Activated T-helper 9 cell treated with anti-CD3 and anti-CD28 coated beads, Interleukin-2, amount 50 U/mL, for 16 hours (primary cell): ENCODE data around the gene ZFP90.

Source experiments
- DNase-seq: peaks from one replicate; pipeline ENCODE4 v3.0.0-alpha.2; 2020; ENCODE audit warnings: low read depth

ZFP90 gene

DNA sequence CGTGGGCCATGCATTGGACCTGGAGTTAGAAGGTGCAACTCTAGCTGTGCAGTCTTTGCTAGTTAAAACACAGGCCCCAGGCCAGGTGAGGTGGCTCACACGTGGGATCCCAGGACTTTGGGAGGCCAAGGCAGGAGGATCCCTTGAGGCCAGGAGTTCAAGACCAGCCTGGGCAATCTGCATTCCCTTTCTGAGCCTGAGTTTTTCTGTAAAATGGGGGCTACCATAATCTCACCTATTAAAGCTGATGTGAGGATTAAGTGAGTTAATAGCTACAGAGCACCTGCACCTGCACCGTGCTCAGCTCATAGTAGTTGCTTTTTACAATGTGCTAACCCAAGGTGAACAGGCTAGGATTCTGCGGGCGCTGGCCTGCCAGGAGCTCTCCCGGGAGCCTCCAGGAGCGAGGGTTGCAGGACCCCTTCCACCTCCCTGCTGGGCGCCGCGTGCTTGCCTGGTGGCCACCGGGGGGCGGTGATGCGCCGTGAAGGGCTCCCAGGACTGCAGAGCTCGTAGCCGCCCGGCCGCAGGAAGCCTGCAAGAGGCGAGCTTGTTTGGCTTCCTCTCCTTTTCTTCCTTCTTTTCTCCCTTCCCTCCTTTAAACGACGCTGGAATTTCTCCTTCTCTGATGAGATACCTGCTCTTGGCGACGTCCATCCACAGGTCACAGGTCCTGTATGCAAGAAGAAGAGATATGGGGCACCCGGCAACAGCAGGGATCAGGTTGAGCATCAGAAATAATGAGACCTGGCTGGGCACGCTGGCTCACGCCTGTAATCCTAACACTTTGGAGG, 51.3 kb downstream of the ZFP90 start:
- DNase-seq = peak; percentile 30

DNA sequence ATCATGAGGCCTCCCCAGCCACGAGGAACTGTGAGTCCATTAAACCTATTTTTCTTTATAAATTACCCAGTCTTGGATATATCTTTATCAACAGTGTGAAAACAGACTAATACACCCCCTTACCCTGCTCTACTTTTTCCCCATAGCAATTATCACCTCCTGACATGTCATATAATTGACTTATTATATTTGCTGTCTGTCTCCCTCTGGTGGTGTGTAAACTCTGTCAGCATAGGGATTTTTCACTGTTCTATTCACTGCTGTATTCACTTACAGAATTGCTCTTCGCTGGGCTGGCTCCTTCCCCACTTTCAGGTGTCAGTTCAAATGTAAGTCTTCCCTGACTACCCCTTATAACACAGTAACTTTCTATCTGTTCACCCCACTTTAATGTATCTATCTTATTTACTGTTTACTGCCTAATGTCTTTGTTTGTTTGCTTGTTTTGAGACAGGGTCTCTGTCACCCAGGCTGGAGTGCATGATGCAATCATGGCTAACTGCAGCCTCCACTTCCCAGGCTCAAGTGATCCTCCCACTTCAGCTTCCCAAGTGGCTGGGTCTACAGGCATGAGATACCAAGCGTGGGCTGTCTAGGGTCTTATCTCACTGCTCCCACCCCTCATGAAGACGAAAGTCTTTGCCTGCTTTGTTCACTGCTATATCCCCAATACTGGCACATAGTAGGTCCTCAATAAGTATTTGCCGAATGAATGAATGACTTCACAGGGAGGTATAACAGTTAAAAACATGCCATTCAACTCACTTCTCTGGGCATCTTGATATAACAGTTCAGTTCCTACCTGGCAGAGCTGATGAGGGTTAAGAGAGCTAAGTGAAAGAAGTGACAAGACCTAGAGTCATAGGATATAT, 53.6 kb downstream of the ZFP90 start:
- no peak for DNase-seq

DNA sequence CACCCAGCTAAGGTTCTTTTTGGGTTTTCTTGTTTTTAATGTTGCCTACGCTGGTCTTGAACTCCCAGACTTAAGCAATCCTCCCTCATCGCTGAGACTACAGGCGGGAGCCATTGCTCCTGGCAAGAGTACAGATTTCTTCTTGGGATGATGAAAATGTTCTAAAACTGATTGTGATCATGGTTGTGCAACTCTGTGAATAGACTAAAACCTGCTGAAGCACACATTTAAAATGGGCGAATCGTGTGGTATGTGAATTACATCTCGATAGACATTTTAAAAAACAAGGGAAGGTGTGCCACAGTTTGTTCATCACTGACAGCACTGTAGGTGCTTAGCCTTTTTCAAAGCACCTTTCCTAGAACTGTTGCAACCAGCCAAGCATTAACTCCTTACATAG, 57.2 kb downstream of the ZFP90 start:
- no peak for DNase-seq

DNA sequence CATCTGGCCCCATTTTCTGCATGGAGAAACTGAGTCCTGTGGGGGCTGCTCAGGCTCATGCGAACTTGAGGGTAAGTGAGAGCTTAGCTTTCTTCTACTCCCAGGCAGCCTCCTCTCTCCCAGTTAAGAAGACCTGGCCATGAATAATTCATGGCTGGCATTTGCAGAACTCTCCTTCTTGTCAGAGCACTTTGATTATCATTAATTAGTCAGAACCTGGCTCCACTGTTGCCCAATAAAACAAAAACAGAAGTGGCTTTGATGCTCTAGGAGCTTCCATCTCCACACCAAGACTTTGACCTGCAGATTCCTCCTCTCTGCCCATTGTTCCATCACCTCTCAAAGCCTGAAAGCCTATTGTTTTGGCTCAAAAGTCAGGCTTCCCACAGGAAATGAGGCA, 60.5 kb downstream of the ZFP90 start:
- DNase-seq = no peak

DNA sequence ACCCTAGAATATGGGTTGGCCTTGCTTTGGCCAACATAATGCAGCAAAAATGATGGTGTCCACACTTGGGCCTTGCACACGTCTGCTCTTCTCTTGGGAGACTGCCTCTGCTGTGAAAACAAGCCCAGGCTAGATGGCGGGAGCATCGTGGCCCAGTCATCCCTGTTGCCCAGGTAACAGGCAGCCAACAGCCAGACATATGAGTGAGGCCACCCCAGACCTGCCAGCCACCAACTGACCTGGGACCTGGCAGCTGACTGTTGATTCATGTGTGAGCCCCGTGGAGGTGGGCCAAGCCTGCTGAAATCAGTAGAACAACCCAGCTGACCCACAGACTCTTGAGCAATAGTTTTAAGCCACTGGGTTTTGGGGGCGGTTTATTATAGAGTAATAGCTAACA, 66.7 kb downstream of the ZFP90 start:
- no peak for DNase-seq

DNA sequence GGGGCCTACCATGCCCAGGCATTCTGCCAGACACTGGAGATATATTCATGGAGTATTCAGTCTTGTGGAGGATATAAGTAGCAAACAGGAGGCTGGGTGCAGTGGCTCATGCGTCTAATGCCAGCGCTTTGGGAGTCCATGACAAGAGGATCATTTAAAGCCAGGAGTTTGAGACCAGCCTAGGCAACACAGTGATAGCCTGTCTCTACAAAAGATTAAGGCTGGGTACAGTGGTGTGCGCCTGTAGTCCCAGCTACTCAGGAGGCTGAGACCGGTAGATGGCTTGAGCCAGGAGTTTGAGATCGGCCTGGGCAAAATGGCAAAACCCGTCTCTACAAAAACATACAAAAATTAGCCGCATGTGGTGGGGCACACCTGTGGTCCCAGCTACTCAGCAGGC, 68.4 kb downstream of the ZFP90 start:
- no peak for DNase-seq

DNA sequence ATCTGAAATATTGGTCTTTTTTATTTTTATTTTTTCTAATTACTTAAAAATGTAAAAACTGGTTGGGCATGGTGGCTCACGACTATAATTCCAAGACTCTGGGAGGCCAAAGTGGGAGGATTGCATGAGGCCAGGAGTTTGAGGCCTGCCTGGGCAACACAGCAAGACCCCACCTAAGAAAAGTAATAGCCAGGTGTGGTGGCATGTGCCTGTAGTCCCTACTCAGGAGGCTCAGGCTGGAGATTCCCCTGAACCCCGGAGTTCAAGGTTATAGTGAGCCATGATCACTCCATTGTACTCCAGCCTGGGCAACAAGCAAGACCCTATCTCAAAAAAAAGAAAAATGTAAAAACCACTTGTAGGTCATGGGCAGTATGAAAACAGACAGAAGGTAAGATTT, 69.2 kb downstream of the ZFP90 start:
- no peak for DNase-seq

DNA sequence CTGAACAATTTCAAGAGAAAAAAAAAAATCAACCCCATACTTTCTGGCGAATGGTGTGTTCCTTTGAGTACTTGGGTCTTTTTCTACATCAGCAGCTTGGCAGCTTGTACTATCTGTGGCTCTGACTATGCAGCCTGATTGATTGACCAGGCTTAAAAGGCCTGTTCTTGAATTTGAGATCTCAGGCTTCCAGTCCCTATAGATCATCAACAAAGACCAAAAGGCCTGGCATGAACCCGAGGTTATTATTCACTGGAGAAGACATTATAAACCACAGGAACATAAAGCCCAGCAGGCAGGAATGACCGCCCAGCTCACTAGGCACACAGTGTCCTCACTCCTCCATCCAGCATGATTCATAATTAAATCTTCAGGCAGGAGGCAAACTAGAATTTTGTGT, 73.9 kb downstream of the ZFP90 start:
- DNase-seq = no peak

DNA sequence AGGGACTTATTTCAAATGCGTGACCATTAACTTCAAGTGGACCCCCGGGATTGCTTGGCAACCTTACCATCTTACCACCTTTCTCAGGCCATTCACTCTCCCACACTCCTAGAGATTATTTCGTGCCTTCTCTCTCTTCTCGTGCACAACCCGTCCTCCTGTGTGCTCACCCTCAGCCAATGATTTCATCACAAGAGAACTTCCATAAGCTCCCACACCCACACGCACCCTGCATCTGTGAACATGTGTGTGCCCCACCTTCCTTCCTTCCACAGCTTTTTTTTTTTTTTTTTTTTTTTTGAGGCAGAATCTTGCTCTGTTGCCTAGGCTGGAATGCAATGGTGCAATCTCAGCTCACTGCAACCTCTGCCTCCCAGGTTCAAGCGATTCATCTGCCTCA, 78.6 kb downstream of the ZFP90 start:
- no peak for DNase-seq
